DND-41 (cell line): ENCODE data around the gene MPPE1.
"Not testable (repeated sequence)": the region's sequence is repeated elsewhere in the genome, so short reads cannot be mapped to it uniquely, and the experiment has no call there.

Source experiments
- ATAC-seq: fragments of 200-7000 bp; cut with Tn5 transposase; 3 replicates; pipeline ENCODE4 v1.9.1; 2021; ENCODE audit warnings: low read depth; ENCODE audit not compliant: insufficient read depth
- DNase-seq: peaks from one replicate; pipeline ENCODE4 v3.0.0-alpha.2; 2020
- H2AFZ ChIP-seq: 2 replicates; pipeline ENCODE4 v1.6.0; 2012; ENCODE audit warnings: low read depth, low read length
- H3K27ac ChIP-seq: 2 replicates; pipeline ENCODE4 v1.5.1; 2012; ENCODE audit warnings: low read length, inconsistent platforms
- H3K27me3 ChIP-seq: fragments of 200-600 bp; sonication (generic); 2 replicates; pipeline ENCODE4 v1.6.0; 2012; ENCODE audit warnings: low read length, mild to moderate bottlenecking, inconsistent platforms; ENCODE audit not compliant: insufficient read depth, poor library complexity
- H3K36me3 ChIP-seq: 2 replicates; pipeline ENCODE4 v1.5.1; 2012; ENCODE audit warnings: low read length, inconsistent platforms; ENCODE audit not compliant: insufficient read depth
- H3K4me1 ChIP-seq: 2 replicates; pipeline ENCODE4 v1.5.1; 2012; ENCODE audit warnings: mild to moderate bottlenecking, low read length; ENCODE audit not compliant: insufficient read depth
- H3K4me2 ChIP-seq: 2 replicates; pipeline ENCODE4 v1.6.0; 2012; ENCODE audit warnings: mild to moderate bottlenecking, moderate library complexity, low read length, inconsistent platforms; ENCODE audit not compliant: insufficient read depth
- H3K4me3 ChIP-seq, 2 experiments: fragments of 200-600 bp in 1 of 2; shearing (Covaris generic) in 1 of 2; 2 replicates each; pipeline ENCODE4 v1.5.1; 2012 to 2016; ENCODE audit warnings: inconsistent platforms in 2 of 2, low read length in 2 of 2, mild to moderate bottlenecking in 2 of 2, low read depth in 1 of 2, moderate library complexity in 1 of 2
- H3K79me2 ChIP-seq: 2 replicates; pipeline ENCODE4 v1.6.0; 2012; ENCODE audit warnings: low read length, inconsistent platforms; ENCODE audit not compliant: insufficient read depth
- H3K9ac ChIP-seq: 2 replicates; pipeline ENCODE4 v1.6.0; 2012; ENCODE audit warnings: low read depth, mild to moderate bottlenecking, inconsistent platforms, low read length, moderate library complexity
- H3K9me3 ChIP-seq: 2 replicates; pipeline ENCODE4 v1.5.1; 2012; ENCODE audit warnings: low read length, moderate library complexity, mild to moderate bottlenecking, inconsistent platforms; ENCODE audit not compliant: insufficient read depth, severe bottlenecking
- H4K20me1 ChIP-seq: 2 replicates; pipeline ENCODE4 v1.6.0; 2012; ENCODE audit warnings: low read length; ENCODE audit not compliant: insufficient read depth
- CTCF ChIP-seq: IDR thresholded peaks from 2 replicates; pipeline ENCODE4 v1.5.1; 2012; ENCODE audit warnings: borderline replicate concordance, low read length, moderate library complexity, mild to moderate bottlenecking; ENCODE audit not compliant: poor library complexity, severe bottlenecking; ENCODE audit errors: extremely low read depth
- EZH2 ChIP-seq: IDR thresholded peaks from 3 replicates; pipeline ENCODE4 v1.6.1; 2012; ENCODE audit warnings: borderline replicate concordance, low read depth, mild to moderate bottlenecking, moderate library complexity, low read length, inconsistent platforms; ENCODE audit not compliant: severe bottlenecking

The MPPE1 gene

DNA sequence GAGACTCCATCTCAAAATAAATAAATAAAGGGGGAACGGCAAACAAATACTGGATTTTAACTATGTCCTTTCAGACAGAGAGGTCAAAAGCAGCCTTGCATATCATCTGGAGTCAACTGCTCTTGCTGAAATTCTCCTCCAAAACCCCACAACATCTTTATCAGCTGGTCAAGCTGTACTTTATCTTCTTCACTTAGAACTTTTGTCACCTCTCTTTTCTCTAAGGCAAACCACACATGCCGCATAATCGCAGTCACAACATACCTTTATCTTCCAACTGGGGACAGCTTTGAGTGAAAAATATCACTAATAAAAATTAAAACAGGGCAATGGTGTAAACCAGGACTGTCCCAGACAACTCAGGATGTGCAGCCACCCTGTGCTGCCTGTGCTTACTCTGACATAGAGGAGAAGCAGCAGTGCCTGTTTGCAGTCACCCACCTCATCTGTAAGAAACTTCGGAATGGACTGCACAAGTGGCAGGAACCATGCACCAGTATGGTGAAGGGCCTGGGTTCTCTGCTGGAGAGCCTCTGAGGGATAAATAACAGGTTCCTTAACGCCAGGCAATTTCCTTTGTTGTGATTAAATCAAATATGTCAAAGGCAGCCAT, 6.2 kb downstream of the MPPE1 start:
- ATAC-seq (no peak), DNase-seq (no peak)
- H2AFZ ChIP-seq, result no peak overlapping the region
- H3K9ac ChIP-seq, result no peak overlapping the region
- no peaks in the 10 kb centered on the region for H3K27me3 ChIP-seq
- peaks cover 47% of the 10 kb centered on the region for H3K36me3 ChIP-seq
- TF ChIP-seq CTCF, result no peak
- TF ChIP-seq EZH2, result no peak
- H3K9me3 ChIP-seq, result no peaks in the 10 kb centered on the region
- H3K79me2 ChIP-seq, result peaks cover 7% of the 10 kb centered on the region
- H3K4me3 ChIP-seq, result no peak overlapping the region
- H4K20me1 ChIP-seq, result peaks cover 8% of the 10 kb centered on the region; the same call in 1 of the 2 replicates
- H3K4me2 ChIP-seq, result no peak overlapping the region
- peaks cover 2% of the 10 kb centered on the region for H3K4me1 ChIP-seq
- no peak overlapping the region for H3K27ac ChIP-seq

DNA sequence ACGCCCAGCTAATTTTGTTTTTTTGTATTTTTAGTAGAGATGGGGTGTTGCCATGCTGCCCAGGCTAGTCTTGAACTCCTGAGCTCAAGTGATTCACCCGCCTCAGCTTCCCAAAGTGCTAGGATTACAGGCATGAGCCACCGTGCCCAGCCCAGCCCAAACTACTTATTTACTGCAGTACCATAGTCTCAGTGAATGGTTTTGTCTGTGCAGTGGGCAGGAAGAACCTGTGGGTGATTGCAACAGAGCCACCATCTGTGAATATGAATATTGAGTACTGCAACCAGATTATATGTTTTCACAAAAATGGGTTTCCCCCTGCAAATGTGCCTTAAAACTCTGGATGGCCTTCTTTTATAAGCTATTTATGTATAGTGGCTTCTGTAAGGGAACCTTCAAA, 9.1 kb downstream of the MPPE1 start:
- no peak overlapping the region for H3K9ac ChIP-seq
- no peak overlapping the region for H3K4me3 ChIP-seq
- H3K27ac ChIP-seq, result no peak overlapping the region
- no peak overlapping the region for H3K4me2 ChIP-seq
- DNase-seq (no peak), ATAC-seq (no peak)
- TF ChIP-seq EZH2, result no peak
- no peak for TF ChIP-seq CTCF
- H3K27me3 ChIP-seq, result no peaks in the 10 kb centered on the region
- H4K20me1 ChIP-seq, result peaks cover 8% of the 10 kb centered on the region; the same call in 1 of the 2 replicates
- no peak overlapping the region for H2AFZ ChIP-seq
- H3K79me2 ChIP-seq, result no peaks in the 10 kb centered on the region
- H3K36me3 ChIP-seq, result peaks cover 49% of the 10 kb centered on the region
- H3K4me1 ChIP-seq, result no peaks in the 10 kb centered on the region
- no peaks in the 10 kb centered on the region for H3K9me3 ChIP-seq

- TF ChIP-seq EZH2 (no peak), CTCF (no peak)
- peaks cover 8% of the 10 kb centered on the region; the same call in 1 of the 2 replicates for H4K20me1 ChIP-seq
- no peak overlapping the region for H3K4me2 ChIP-seq
- no peak for ATAC-seq
- H3K36me3 ChIP-seq, result peaks cover 53% of the 10 kb centered on the region
- no peak overlapping the region for H3K4me3 ChIP-seq
- no peaks in the 10 kb centered on the region for H3K9me3 ChIP-seq
- H3K27ac ChIP-seq, result no peak overlapping the region
- no peaks in the 10 kb centered on the region for H3K79me2 ChIP-seq
- no peak overlapping the region for H3K9ac ChIP-seq
- H2AFZ ChIP-seq, result no peak overlapping the region
- no peaks in the 10 kb centered on the region for H3K4me1 ChIP-seq
- DNase-seq, result no peak
- no peaks in the 10 kb centered on the region for H3K27me3 ChIP-seq
Observed at GRCh38 chr18:11897781-11898180, 10.3 kb downstream of the MPPE1 start.

DNA sequence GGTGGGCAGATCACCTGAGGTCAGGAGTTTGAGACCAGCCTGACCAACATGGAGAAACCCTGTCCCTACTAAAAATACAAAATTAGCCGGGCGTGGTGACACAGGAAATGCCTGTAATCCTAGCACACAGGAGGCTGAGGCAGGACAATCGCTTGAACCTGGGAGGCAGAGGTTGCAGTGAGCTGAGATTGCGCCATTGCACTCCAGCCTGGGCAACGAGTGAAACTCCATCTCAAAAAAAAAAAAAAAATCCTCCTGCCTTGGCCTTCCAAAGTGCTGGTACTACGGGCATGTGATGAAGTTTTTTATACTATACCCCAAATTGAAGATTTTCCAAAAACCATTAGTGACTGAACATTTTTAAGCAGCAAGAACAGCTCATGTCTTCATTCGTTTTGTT, 15.7 kb downstream of the MPPE1 start:
- not testable (repeated sequence) for ATAC-seq, DNase-seq, H3K4me2 ChIP-seq, H3K4me3 ChIP-seq, H3K9me3 ChIP-seq, H2AFZ ChIP-seq, H3K27me3 ChIP-seq, H3K79me2 ChIP-seq, H3K4me1 ChIP-seq, H3K9ac ChIP-seq, H3K27ac ChIP-seq, H4K20me1 ChIP-seq
- peaks cover 65% of the 10 kb centered on the region for H3K36me3 ChIP-seq
